Right lobe of liver (tissue), 6 donors: ENCODE data around the gene KIF5B. TPM values are rescaled to one million over a fixed set of nuclear protein-coding genes. Genes with fewer than 3 reads are reported as not detected.

ENCODE experiments used
- ATAC-seq, 4 donors: fragments of 200-7000 bp; cut with Tn5 transposase; one replicate each; pipeline ENCODE4 v1.9.1; 2020; ENCODE audit warnings: mild to moderate bottlenecking in 4 of 4, moderate library complexity in 4 of 4
- DNase-seq, 3 donors: peaks; one replicate each; pipeline ENCODE4 v3.0.0-alpha.2; 2020
- H3K27ac ChIP-seq, 3 donors: fragments of 200-600 bp; one replicate each; pipeline ENCODE4 v1.8.0; 2022
- H3K27me3 ChIP-seq, 2 donors: fragments of 200-600 bp; one replicate each; pipeline ENCODE4 v1.8.0; 2022
- H3K36me3 ChIP-seq, 4 donors: fragments of 200-600 bp; sonication (generic) in 1 of 4; one replicate each; pipeline versions ENCODE4 v1.5.1 to v1.8.0; 2017 to 2022; ENCODE audit warnings: control low read depth in 1 of 4
- H3K4me1 ChIP-seq, 4 donors: fragments of 200-600 bp; sonication (generic) in 1 of 4; one replicate each; pipeline versions ENCODE4 v1.5.1 to v1.8.0; 2017 to 2022; ENCODE audit warnings: control low read depth in 1 of 4
- H3K4me3 ChIP-seq, 3 donors: fragments of 200-600 bp; one replicate each; pipeline ENCODE4 v1.8.0; 2022
- H3K9me3 ChIP-seq, 4 donors: fragments of 200-600 bp; sonication (generic) in 1 of 4; one replicate each; pipeline versions ENCODE4 v1.5.1 to v1.8.0; 2017 to 2022; ENCODE audit warnings: control low read depth in 1 of 4
- POLR2A ChIP-seq: fragments of 450-650 bp; IDR thresholded peaks from one replicate; pipeline ENCODE4 v1.6.1; 2017; ENCODE audit warnings: antibody characterized with exemption, mild to moderate bottlenecking
- WGBS: methylation state at CpG from one replicate; pipeline ENCODE4 v1.1.6; 2018; ENCODE audit warnings: low coverage, low lambda C conversion rate; ENCODE audit not compliant: insufficient coverage; ENCODE audit errors: missing lambda C conversion rate; 5-methylcytosine and 5-hydroxymethylcytosine counted together
- intact Hi-C, 2 donors: fragments of 100-400 bp; cut with DNase I; formaldehyde crosslinking; loops; one replicate each; pipeline versions ENCODE4 v1.11.2 to v1.14.1; 2022
- total RNA-seq, 6 experiments: library from RNA; depleted of rRNA in 2 of 6; stranded (reverse); fragments of >200 nt in 2 of 6; fragmentation: NEBNext Ultra II Directional in 3 of 6; extraction: Animal tissue kit (Norgen Biotek cat#: 25700) in 3 of 6; gene quantifications; one replicate each; pipeline versions ENCODE4 v1.1.0 to v1.2.4, GENCODE V29; 2016 to 2023
- TF ChIP-seq, protein P1 (sequence below), 4 donors: fragments of 200-600 bp in 3 of 4; fragments of 450-650 bp in 1 of 4; IDR thresholded peaks; one replicate each; pipeline versions ENCODE4 v1.5.1 to v1.8.0; 2016 to 2022; ENCODE audit warnings: antibody characterized with exemption in 4 of 4, mild to moderate bottlenecking in 2 of 4
- donor health status: DM: no; HTN: yes; CAD: no.
- donor health status: DM: no; HTN: no; CAD: no.
- donor health status: DM: no; HTN: no; CAD: no.
- donor health status: DM: no; HTN: yes; CAD: no.
- donor health status: DM: no; HTN: yes; CAD: no.

Gene KIF5B
- total RNA-seq, 6 experiments from 2014 or later: 12.8 to 44.4 (median 23.3) TPM

- Histone ChIP-seq H3K9me3 (no peaks in the 10 kb centered on the region), H3K27ac (no peak overlapping the region), H3K27me3 (no peaks in the 10 kb centered on the region), H3K4me1 (no peaks in the 10 kb centered on the region), H3K4me3 (no peak overlapping the region), H3K36me3 (peaks cover 5 to 82% (median 46%) of the 10 kb centered on the region in 4 donors)
- TF ChIP-seq, protein P1, sequence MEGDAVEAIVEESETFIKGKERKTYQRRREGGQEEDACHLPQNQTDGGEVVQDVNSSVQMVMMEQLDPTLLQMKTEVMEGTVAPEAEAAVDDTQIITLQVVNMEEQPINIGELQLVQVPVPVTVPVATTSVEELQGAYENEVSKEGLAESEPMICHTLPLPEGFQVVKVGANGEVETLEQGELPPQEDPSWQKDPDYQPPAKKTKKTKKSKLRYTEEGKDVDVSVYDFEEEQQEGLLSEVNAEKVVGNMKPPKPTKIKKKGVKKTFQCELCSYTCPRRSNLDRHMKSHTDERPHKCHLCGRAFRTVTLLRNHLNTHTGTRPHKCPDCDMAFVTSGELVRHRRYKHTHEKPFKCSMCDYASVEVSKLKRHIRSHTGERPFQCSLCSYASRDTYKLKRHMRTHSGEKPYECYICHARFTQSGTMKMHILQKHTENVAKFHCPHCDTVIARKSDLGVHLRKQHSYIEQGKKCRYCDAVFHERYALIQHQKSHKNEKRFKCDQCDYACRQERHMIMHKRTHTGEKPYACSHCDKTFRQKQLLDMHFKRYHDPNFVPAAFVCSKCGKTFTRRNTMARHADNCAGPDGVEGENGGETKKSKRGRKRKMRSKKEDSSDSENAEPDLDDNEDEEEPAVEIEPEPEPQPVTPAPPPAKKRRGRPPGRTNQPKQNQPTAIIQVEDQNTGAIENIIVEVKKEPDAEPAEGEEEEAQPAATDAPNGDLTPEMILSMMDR (IDR thresholded peaks at IDR 0.05): no peak
- TF ChIP-seq POLR2A: no peak
- DNase-seq: no peak
- ATAC-seq: no peak
- WGBS: 89% methylated on average over 1 of the region's 1 CpG
- intact Hi-C loops: no loop called here
Measured at GRCh38 chr10:32035038-32035437, 21.2 kb downstream of the KIF5B start.

GRCh38 chr10:32033171-32033570 is 23.1 kb downstream of the KIF5B start:
- ATAC-seq (no peak), DNase-seq (no peak)
- intact Hi-C loops: no loop called here
- Histone ChIP-seq H3K27ac (no peak overlapping the region), H3K27me3 (no peaks in the 10 kb centered on the region), H3K4me1 (no peaks in the 10 kb centered on the region), H3K36me3 (peaks cover 5 to 100% (median 54%) of the 10 kb centered on the region in 4 donors), H3K9me3 (no peaks in the 10 kb centered on the region), H3K4me3 (no peak overlapping the region)
- TF ChIP-seq POLR2A: no peak
- TF ChIP-seq, protein P1 (IDR thresholded peaks at IDR 0.05): no peak
- 90% methylated on average over 3 of the region's 5 CpGs for WGBS

GRCh38 chr10:32031920-32032319 is 24.3 kb downstream of the KIF5B start:
- 93% methylated on average over 1 of the region's 4 CpGs for WGBS
- H3K4me1 ChIP-seq: no peaks in the 10 kb centered on the region
- peaks cover 5 to 98% (median 58%) of the 10 kb centered on the region in 4 donors for H3K36me3 ChIP-seq
- DNase-seq: no peak
- H3K27me3 ChIP-seq: no peaks in the 10 kb centered on the region
- no peaks in the 10 kb centered on the region for H3K9me3 ChIP-seq
- intact Hi-C loops: no loop called here
- no peak for TF ChIP-seq POLR2A
- TF ChIP-seq, protein P1 (IDR thresholded peaks at IDR 0.05): no peak
- no peak for ATAC-seq
- H3K4me3 ChIP-seq: no peak overlapping the region
- H3K27ac ChIP-seq: no peak overlapping the region

DNA sequence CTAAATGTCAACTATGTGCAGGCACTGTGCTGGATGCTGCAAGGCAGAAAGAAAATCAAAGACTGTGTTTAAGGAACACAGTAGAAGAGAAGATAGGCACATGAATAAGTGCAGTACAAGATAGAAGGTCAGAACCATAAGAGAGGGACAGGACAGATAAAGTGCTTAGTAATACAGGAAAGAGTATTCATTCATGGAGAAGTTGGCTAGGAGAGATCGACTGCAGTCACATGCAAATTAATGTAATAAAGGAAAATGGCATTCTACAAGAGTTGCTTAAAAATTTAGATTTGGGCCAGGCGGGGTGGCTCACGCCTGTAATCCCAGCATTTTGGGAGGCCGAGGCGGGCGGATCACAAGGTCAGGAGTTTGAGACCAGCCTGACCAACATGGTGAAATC is 24.8 kb downstream of the KIF5B start:
- no peaks in the 10 kb centered on the region for H3K9me3 ChIP-seq
- no peak for TF ChIP-seq POLR2A
- TF ChIP-seq, protein P1 (IDR thresholded peaks at IDR 0.05): no peak
- no peak overlapping the region for H3K27ac ChIP-seq
- peaks cover 5 to 93% (median 56%) of the 10 kb centered on the region in 4 donors for H3K36me3 ChIP-seq
- 87% methylated on average over 5 of the region's 6 CpGs for whole genome bisulfite sequencing
- no peak for ATAC-seq
- H3K27me3 ChIP-seq: no peaks in the 10 kb centered on the region
- intact Hi-C loops: no loop called here
- no peaks in the 10 kb centered on the region for H3K4me1 ChIP-seq
- no peak overlapping the region for H3K4me3 ChIP-seq
- no peak for DNase-seq

GRCh38 chr10:32028710-32029109 is 27.5 kb downstream of the KIF5B start:
- Histone ChIP-seq H3K4me1 (no peaks in the 10 kb centered on the region), H3K4me3 (no peak overlapping the region), H3K27me3 (no peaks in the 10 kb centered on the region), H3K9me3 (no peaks in the 10 kb centered on the region), H3K27ac (no peak overlapping the region), H3K36me3 (peaks cover 0 to 79% (median 37%) of the 10 kb centered on the region in 4 donors)
- ATAC-seq: no peak
- TF ChIP-seq, protein P1 (IDR thresholded peaks at IDR 0.05): no peak
- no peak for TF ChIP-seq POLR2A
- DNase-seq: no peak
- intact Hi-C loops: no loop called here
- WGBS: 5% methylated on average over 1 of the region's 1 CpG
